OCI-LY3 (cell line): ENCODE results near the gene UBXN10.
"Not testable (repeated sequence)": the region's sequence is repeated elsewhere in the genome, so short reads cannot be mapped to it uniquely, and the experiment has no call there.

Experiments used
- H2AFZ ChIP-seq: fragments of 200-600, 300-600 bp; shearing (Covaris generic); 2 replicates; pipeline ENCODE4 v1.6.0; 2014; ENCODE audit warnings: antibody characterized with exemption, low read depth, low read length
- H3K27ac ChIP-seq: fragments of 200-600, 300-600 bp; sonication (generic); 2 replicates; pipeline ENCODE4 v1.5.1; 2014; ENCODE audit warnings: mild to moderate bottlenecking, low read length, moderate library complexity, mixed read lengths
- H3K27me3 ChIP-seq: fragments of 200-600, 300-600 bp; sonication (generic); 2 replicates; pipeline ENCODE4 v1.6.1; 2014; ENCODE audit warnings: low read depth, low read length, mixed read lengths
- H3K36me3 ChIP-seq: fragments of 200-600, 300-600 bp; sonication (generic); replicated peaks from 2 replicates; pipeline ENCODE3; 2014; ENCODE audit warnings: low read depth, low read length, mixed read lengths
- H3K4me1 ChIP-seq: fragments of 300-600, 200-600 bp; sonication (generic); 2 replicates; pipeline ENCODE4 v1.6.1; 2014; ENCODE audit warnings: low read length, mixed read lengths
- H3K4me2 ChIP-seq: fragments of 200-600, 300-600 bp; sonication (generic); 2 replicates; pipeline ENCODE4 v1.6.1; 2014; ENCODE audit warnings: low read length, mixed read lengths
- H3K4me3 ChIP-seq: fragments of 300-600, 200-600 bp; sonication (generic); 2 replicates; pipeline ENCODE4 v1.5.1; 2014; ENCODE audit warnings: antibody characterized with exemption, mild to moderate bottlenecking, low read length, moderate library complexity
- H3K79me2 ChIP-seq: fragments of 300-600, 200-600 bp; shearing (Covaris generic); 2 replicates; pipeline ENCODE4 v1.6.1; 2014; ENCODE audit warnings: mild to moderate bottlenecking, low read length, mixed read lengths
- H3K9ac ChIP-seq: fragments of 300-600, 200-600 bp; shearing (Covaris generic); 2 replicates; pipeline ENCODE4 v1.6.0; 2014; ENCODE audit warnings: mild to moderate bottlenecking, low read length, moderate library complexity
- H3K9me3 ChIP-seq: fragments of 200-600, 300-600 bp; shearing (Covaris generic); 2 replicates; pipeline ENCODE4 v1.6.1; 2014; ENCODE audit warnings: low read length, mixed read lengths; ENCODE audit not compliant: insufficient read depth
- H4K20me1 ChIP-seq: fragments of 200-600, 300-600 bp; sonication (generic); 2 replicates; pipeline ENCODE4 v1.6.1; 2016; ENCODE audit warnings: low read length, mixed read lengths; ENCODE audit not compliant: insufficient read depth
- CTCF ChIP-seq: fragments of 200-600, 300-600 bp; sonication (generic); IDR thresholded peaks from 2 replicates; pipeline ENCODE4 v1.5.1; 2014; ENCODE audit warnings: antibody characterized with exemption, low read length, low read depth
- EZH2phosphoT487 ChIP-seq: fragments of 200-600 bp; shearing (Covaris generic); IDR thresholded peaks from 2 replicates; pipeline ENCODE4 v1.6.1; 2018; ENCODE audit warnings: antibody characterized with exemption, mixed run types, low read depth

The UBXN10 gene

DNA sequence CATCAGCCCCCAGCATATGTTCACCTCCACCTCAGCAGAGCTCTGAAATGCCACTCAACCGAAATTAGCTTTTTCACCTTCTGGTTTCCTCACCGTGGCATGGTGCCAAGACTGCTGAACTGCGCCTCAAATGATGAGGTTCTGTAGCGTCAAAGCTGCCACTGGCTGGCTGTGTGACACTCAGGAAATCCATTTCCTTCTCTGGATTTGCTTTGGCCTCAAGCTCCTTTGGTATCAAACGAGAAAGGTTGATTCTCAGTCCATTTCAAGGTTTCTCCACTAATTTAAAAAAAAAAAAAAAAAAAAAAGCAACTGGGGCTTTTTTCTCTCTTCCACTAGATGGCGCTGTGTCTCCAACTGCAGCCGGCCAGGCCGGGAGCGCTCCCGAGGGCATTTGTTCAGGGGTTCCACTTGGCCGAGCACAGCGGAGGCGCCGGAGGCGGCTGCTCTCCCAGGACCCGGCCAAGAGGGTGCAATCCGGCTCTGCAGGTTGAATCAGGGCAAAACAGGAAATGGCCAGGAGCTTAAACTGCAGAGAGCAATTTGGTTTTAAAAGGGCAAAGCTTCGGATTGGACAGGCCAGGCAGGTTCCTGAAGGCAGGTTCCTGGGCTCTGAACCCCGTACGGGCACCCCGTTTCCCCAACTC is 26.9 kb downstream of the UBXN10 start:
- TF ChIP-seq EZH2phosphoT487 = no peak
- peak; percentile 65 for TF ChIP-seq CTCF
- no peaks in the 10 kb centered on the region for H3K79me2 ChIP-seq
- no peak overlapping the region for H3K27ac ChIP-seq
- H2AFZ ChIP-seq = peak overlapping the region; percentile 55
- no peaks in the 10 kb centered on the region for H3K36me3 ChIP-seq
- no peaks in the 10 kb centered on the region for H3K9me3 ChIP-seq
- peak overlapping the region; percentile 28; the same call in 1 of the 2 replicates for H3K9ac ChIP-seq
- H4K20me1 ChIP-seq = no peaks in the 10 kb centered on the region
- peaks cover 42% of the 10 kb centered on the region for H3K27me3 ChIP-seq
- peak overlapping the region; percentile 82 for H3K4me2 ChIP-seq
- peaks cover 26% of the 10 kb centered on the region for H3K4me1 ChIP-seq
- peak overlapping the region; percentile 72 for H3K4me3 ChIP-seq

DNA sequence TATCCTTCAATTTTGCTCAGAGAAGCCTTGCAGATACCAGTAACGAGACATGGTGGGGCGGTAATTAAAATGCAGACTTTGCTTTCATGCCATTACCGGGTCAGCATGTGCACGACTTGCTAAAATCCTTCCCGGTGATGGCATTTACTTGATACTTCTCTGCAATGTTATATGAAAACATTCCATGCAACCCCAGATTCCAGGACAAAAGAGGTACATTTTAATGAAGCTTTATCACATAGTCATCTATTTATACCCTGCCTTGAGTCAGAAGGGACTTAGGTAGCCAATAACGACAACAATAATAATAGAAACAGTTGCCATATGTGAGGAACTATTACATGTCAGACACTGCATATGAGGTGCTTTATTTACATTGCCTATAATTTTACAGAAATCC is 29.8 kb downstream of the UBXN10 start:
- no peak overlapping the region for H3K27ac ChIP-seq
- no peaks in the 10 kb centered on the region for H4K20me1 ChIP-seq
- no peak overlapping the region for H3K9ac ChIP-seq
- no peaks in the 10 kb centered on the region for H3K36me3 ChIP-seq
- H2AFZ ChIP-seq = no peak overlapping the region
- peaks cover 10% of the 10 kb centered on the region for H3K4me1 ChIP-seq
- TF ChIP-seq EZH2phosphoT487 (no peak), CTCF (no peak)
- H3K79me2 ChIP-seq = no peaks in the 10 kb centered on the region
- H3K4me3 ChIP-seq = no peak overlapping the region
- H3K9me3 ChIP-seq = no peaks in the 10 kb centered on the region
- H3K4me2 ChIP-seq = no peak overlapping the region
- peaks cover 34% of the 10 kb centered on the region for H3K27me3 ChIP-seq

GRCh38 chr1:20216574-20216973 is 30.7 kb downstream of the UBXN10 start:
- Histone ChIP-seq H3K79me2 (no peaks in the 10 kb centered on the region), H3K9ac (no peak overlapping the region), H3K4me2 (no peak overlapping the region), H3K9me3 (no peaks in the 10 kb centered on the region), H3K4me1 (peaks cover 10% of the 10 kb centered on the region), H3K36me3 (no peaks in the 10 kb centered on the region), H3K27me3 (peaks cover 33% of the 10 kb centered on the region), H3K27ac (no peak overlapping the region), H3K4me3 (no peak overlapping the region), H2AFZ (no peak overlapping the region), H4K20me1 (no peaks in the 10 kb centered on the region)
- TF ChIP-seq EZH2phosphoT487 (no peak), CTCF (peak; percentile 53)

GRCh38 chr1:20219053-20219452 is 33.2 kb downstream of the UBXN10 start:
- H2AFZ ChIP-seq, H3K36me3 ChIP-seq, H3K9ac ChIP-seq, H3K9me3 ChIP-seq, H3K4me3 ChIP-seq, H3K4me2 ChIP-seq, H4K20me1 ChIP-seq, H3K4me1 ChIP-seq, H3K79me2 ChIP-seq, H3K27ac ChIP-seq: not testable (repeated sequence)
- peaks cover 23% of the 10 kb centered on the region; the same call in 1 of the 2 replicates for H3K27me3 ChIP-seq
